HG03139 (cell line): Measurements from ENCODE around the gene HBD.
"Not testable (repeated sequence)": the region's sequence is repeated elsewhere in the genome, so short reads cannot be mapped to it uniquely, and the experiment has no call there.

Experiments
- ATAC-seq: cut with Tn5 transposase; IDR thresholded peaks from one replicate; pipeline ENCODE4 v1.9.1; 2021; ENCODE audit not compliant: unreplicated experiment

Gene HBD

GRCh38 chr11:5234381-5234834 lies at the start of gene HBD:
TSS of gene HBD (minus strand) at chr11:5234483. CDS start at chr11:5234433, 50 bp downstream.
- peak; percentile 87 for ATAC-seq

- ATAC-seq = no peak
Measured at GRCh38 chr11:5283882-5284281, 49.6 kb upstream of the HBD start.

- ATAC-seq = no peak
Measured at GRCh38 chr11:5283086-5283485, 48.8 kb upstream of the HBD start.

GRCh38 chr11:5282628-5283027 lies 48.3 kb upstream of the HBD start:
- ATAC-seq = no peak

- no peak for ATAC-seq
Measured at GRCh38 chr11:5281596-5281995, 47.3 kb upstream of the HBD start.

- ATAC-seq = peak; percentile 96
Measured at GRCh38 chr11:5280582-5281102, 46.4 kb upstream of the HBD start.

- no peak for ATAC-seq
Measured at GRCh38 chr11:5279471-5280090, 45.3 kb upstream of the HBD start.

- ATAC-seq = peak; percentile 34
Measured at GRCh38 chr11:5277807-5278382, 43.6 kb upstream of the HBD start.

GRCh38 chr11:5276697-5277096 lies 42.4 kb upstream of the HBD start:
- ATAC-seq = no peak

GRCh38 chr11:5275369-5276110 lies 41.3 kb upstream of the HBD start:
- ATAC-seq = no peak

- ATAC-seq = no peak
Measured at GRCh38 chr11:5274395-5274794, 40.1 kb upstream of the HBD start.

GRCh38 chr11:5272395-5273017 lies 38.2 kb upstream of the HBD start:
- no peak for ATAC-seq

- ATAC-seq = no peak
Measured at GRCh38 chr11:5269715-5270147, 35.4 kb upstream of the HBD start, which contains the start of gene HBE1. TSS of gene HBE1 (minus strand) at chr11:5269945. CDS start at chr11:5269890, 55 bp downstream.

GRCh38 chr11:5267033-5267563 lies 32.8 kb upstream of the HBD start:
- ATAC-seq = no peak

GRCh38 chr11:5266609-5267008 lies 32.3 kb upstream of the HBD start:
- ATAC-seq = no peak

- no peak for ATAC-seq
Measured at GRCh38 chr11:5265832-5266231, 31.5 kb upstream of the HBD start.

- no peak for ATAC-seq
Measured at GRCh38 chr11:5258543-5259262, 24.4 kb upstream of the HBD start.

GRCh38 chr11:5257296-5257695 lies 23.0 kb upstream of the HBD start:
- ATAC-seq = no peak

- not testable (repeated sequence) for ATAC-seq
Measured at GRCh38 chr11:5254646-5255413, 20.5 kb upstream of the HBD start, which contains the start of gene HBG2. TSS of gene HBG2 (minus strand) at chr11:5254781. CDS start at chr11:5254728, 53 bp downstream.

GRCh38 chr11:5254023-5254422 lies 19.7 kb upstream of the HBD start:
- ATAC-seq = not testable (repeated sequence)
